Adrenal gland (tissue), 12 donors: Measurements from ENCODE around the gene ACAD11. TPM values are rescaled to one million over a fixed set of nuclear protein-coding genes. Genes with fewer than 3 reads are reported as not detected.

Experiments
- DNase-seq, 7 donors: peaks; one replicate each; pipeline ENCODE4 v3.0.0-alpha.2; 2019 to 2020
- H3K27ac ChIP-seq, 5 donors: fragments of 200-600 bp; sonication (generic) in 4 of 5; 1 replicate in 3 of 5; 2 replicates in 2 of 5; pipeline versions ENCODE4 v1.5.1 to v1.8.0; 2016 to 2020; ENCODE audit warnings: mild to moderate bottlenecking in 1 of 5
- H3K27me3 ChIP-seq: fragments of 200-600 bp; 2 replicates; pipeline ENCODE4 v1.8.0; 2021
- H3K36me3 ChIP-seq, 2 donors: fragments of 200-600 bp; replicated peaks in 1 of 2; 1 replicate in 1 of 2; 2 replicates in 1 of 2; pipeline versions ENCODE4 v1.5.1 to v1.8.0; 2018 to 2022
- H3K4me1 ChIP-seq, 2 donors: fragments of 200-600 bp; replicated peaks in 1 of 2; 1 replicate in 1 of 2; 2 replicates in 1 of 2; pipeline versions ENCODE4 v1.5.1 to v1.8.0; 2018 to 2021
- H3K4me3 ChIP-seq, 4 donors: fragments of 200-600 bp; sonication (generic) in 3 of 4; one replicate each; pipeline ENCODE4 v1.5.1; 2016 to 2018
- H3K9me3 ChIP-seq, 3 donors: fragments of 200-600 bp; sonication (generic) in 1 of 3; replicated peaks in 1 of 3; 1 replicate in 2 of 3; 2 replicates in 1 of 3; pipeline versions ENCODE4 v1.5.1 to v1.8.0; 2016 to 2021
- POLR2A ChIP-seq, 2 donors: fragments of 450-650 bp; IDR thresholded peaks; one replicate each; pipeline ENCODE4 v1.6.1; 2017; ENCODE audit warnings: antibody characterized with exemption in 2 of 2, mild to moderate bottlenecking in 2 of 2, moderate library complexity in 1 of 2
- WGBS, 4 donors: extraction: QIAGEN DNeasy Blood & Tissue Kit in 2 of 4; methylation state at CpG; one replicate each; pipeline versions ENCODE4 v1.1.5 to v1.1.7; 2013 to 2017; 5-methylcytosine and 5-hydroxymethylcytosine counted together
- intact Hi-C, 2 donors: fragments of 100-400 bp; cut with DNase I; formaldehyde crosslinking; loops; one replicate each; pipeline versions ENCODE4 v1.14.1 to v1.15.0; 2022 to 2023
- polyA plus RNA-seq, 3 donors: library from polyadenylated mRNA; stranded (reverse); fragments of 200-250 nt in 2 of 3; fragments of 350-450 nt in 1 of 3; fragmentation: Illumina TruSeq in 1 of 3; extraction: RNeasy Lipid Tissue Mini Kit (QIAGEN cat#74804) in 1 of 3; gene quantifications; one replicate each; pipeline ENCODE4 v1.2.3, GENCODE V29; 2013 to 2014
- total RNA-seq, 9 donors: library from RNA; depleted of rRNA in 4 of 9; stranded (reverse); fragments of >200 nt in 4 of 9; fragments of 120-200 nt in 1 of 9; fragmentation: NEBNext Ultra II Directional in 1 of 9; extraction: Animal tissue kit (Norgen Biotek cat#: 25700) in 1 of 9; gene quantifications; one replicate each; pipeline versions ENCODE4 v1.1.0 to v1.2.4, GENCODE V29; 2013 to 2023
- TF ChIP-seq, protein P1 (sequence below), 6 experiments: fragments of 450-650 bp in 4 of 6; fragments of 200-600 bp in 2 of 6; sonication (generic) in 1 of 6; IDR thresholded peaks; 1 replicate in 5 of 6; 2 replicates in 1 of 6; pipeline versions ENCODE4 v1.5.1 to v1.8.0; 2016 to 2021; ENCODE audit warnings: antibody characterized with exemption in 6 of 6, mild to moderate bottlenecking in 2 of 6, moderate library complexity in 1 of 6
- donor health status: healthy with polysubstance abuse.
- donor health status: Bipolar disorder and iron deficiency.
- donor health status: DM: yes; HTN: yes; CAD: no.
- donor health status: DM: no; HTN: no; CAD: no.
- donor health status: DM: no; HTN: no; CAD: no.
- donor health status: DM: yes; HTN: yes; CAD: no.

ACAD11 gene
- total and polyA plus RNA-seq, 12 donors = 13.6 to 59.1 (median 25.6) TPM

DNA sequence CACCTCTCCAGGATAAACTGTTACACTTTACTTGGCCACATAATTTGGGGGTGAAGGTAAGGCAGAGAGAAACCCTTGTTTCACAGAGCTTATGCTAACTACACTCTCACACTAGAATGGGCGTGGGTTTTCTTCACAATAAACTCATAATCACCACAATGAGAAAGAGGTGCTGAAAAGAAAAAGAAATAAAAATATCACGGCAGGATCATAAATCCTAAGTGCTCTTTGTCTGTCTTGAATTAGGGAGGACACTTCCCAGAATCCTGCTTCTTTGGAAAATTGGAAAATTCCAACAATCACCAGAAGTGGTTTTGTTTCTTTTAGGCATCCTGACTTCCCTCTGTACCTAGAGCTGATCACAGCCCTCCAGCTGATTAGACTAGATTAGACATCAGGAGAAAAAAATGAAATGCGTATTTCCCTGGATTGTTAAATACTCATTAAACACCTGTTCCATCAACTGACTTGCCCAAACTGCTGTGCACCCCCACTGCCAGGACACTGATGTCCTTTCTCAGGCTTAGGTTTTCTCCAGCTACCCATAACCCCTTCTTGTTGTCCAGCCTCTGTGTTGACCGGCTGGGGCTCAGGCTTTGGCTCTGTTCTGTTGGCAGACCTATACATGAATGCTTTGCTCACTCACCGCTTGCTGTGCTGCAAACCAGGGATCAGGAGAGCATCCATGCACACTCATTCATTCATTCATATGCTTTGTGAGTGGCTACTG is 104.1 kb downstream of the ACAD11 start:
- 78 to 93% (median 91%) methylated on average over 5 of the region's 5 CpGs for WGBS, 4 donors
- Histone ChIP-seq H3K4me1 (peaks cover 6 to 8% of the 10 kb centered on the region in 2 donors), H3K9me3 (no peaks in the 10 kb centered on the region), H3K27ac (no peak overlapping the region), H3K4me3 (no peak overlapping the region), H3K36me3 (peaks cover 0 to 7% of the 10 kb centered on the region in 2 donors), H3K27me3 (no peaks in the 10 kb centered on the region)
- DNase-seq = no peak
- TF ChIP-seq, protein P1, sequence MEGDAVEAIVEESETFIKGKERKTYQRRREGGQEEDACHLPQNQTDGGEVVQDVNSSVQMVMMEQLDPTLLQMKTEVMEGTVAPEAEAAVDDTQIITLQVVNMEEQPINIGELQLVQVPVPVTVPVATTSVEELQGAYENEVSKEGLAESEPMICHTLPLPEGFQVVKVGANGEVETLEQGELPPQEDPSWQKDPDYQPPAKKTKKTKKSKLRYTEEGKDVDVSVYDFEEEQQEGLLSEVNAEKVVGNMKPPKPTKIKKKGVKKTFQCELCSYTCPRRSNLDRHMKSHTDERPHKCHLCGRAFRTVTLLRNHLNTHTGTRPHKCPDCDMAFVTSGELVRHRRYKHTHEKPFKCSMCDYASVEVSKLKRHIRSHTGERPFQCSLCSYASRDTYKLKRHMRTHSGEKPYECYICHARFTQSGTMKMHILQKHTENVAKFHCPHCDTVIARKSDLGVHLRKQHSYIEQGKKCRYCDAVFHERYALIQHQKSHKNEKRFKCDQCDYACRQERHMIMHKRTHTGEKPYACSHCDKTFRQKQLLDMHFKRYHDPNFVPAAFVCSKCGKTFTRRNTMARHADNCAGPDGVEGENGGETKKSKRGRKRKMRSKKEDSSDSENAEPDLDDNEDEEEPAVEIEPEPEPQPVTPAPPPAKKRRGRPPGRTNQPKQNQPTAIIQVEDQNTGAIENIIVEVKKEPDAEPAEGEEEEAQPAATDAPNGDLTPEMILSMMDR (IDR thresholded peaks at IDR 0.05) = no peak
- TF ChIP-seq POLR2A (IDR thresholded peaks at IDR 0.05) = no peak
- intact Hi-C loops = no loop called here

DNA sequence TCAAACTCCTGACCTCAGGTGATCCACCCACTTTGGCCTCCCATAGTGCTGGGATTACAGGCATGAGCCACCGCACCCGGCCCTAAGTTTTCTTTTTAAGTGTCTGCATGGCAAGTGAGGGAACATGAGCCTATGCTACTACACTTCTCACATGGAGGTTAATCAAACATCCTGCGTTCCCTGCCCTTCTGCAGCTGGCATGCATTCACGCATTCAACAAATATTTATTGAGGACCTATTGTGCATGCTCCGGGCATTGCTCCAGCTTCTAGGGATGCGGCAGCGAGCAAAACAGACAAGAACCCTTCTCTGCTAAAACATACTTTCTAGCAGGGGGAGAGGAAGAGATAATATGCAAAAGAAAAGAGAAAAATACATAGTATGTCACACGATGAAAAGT is 105.2 kb downstream of the ACAD11 start:
- Histone ChIP-seq H3K9me3 (no peaks in the 10 kb centered on the region), H3K36me3 (peaks cover 0 to 5% of the 10 kb centered on the region in 2 donors), H3K4me1 (peaks cover 11 to 13% of the 10 kb centered on the region in 2 donors), H3K27ac (no peak overlapping the region), H3K4me3 (no peak overlapping the region), H3K27me3 (no peaks in the 10 kb centered on the region)
- WGBS, 4 donors = 70 to 77% (median 77%) methylated on average over 8 of the region's 8 CpGs
- intact Hi-C loops = no loop called here
- no peak for DNase-seq
- TF ChIP-seq, protein P1 (IDR thresholded peaks at IDR 0.05) = no peak
- TF ChIP-seq POLR2A (IDR thresholded peaks at IDR 0.05) = no peak

GRCh38 chr3:132553826-132554225 is 105.8 kb downstream of the ACAD11 start:
- peaks cover 11 to 13% of the 10 kb centered on the region in 2 donors for H3K4me1 ChIP-seq
- DNase-seq = no peak
- no peak overlapping the region for H3K27ac ChIP-seq
- no peaks in the 10 kb centered on the region for H3K36me3 ChIP-seq
- 72 to 76% (median 74%) methylated on average over 6 of the region's 6 CpGs for WGBS, 4 donors
- intact Hi-C loops = no loop called here
- TF ChIP-seq POLR2A (IDR thresholded peaks at IDR 0.05) = no peak
- TF ChIP-seq, protein P1 (IDR thresholded peaks at IDR 0.05) = no peak
- no peaks in the 10 kb centered on the region for H3K9me3 ChIP-seq
- no peaks in the 10 kb centered on the region for H3K27me3 ChIP-seq
- H3K4me3 ChIP-seq = no peak overlapping the region

- no peak overlapping the region for H3K4me3 ChIP-seq
- peaks cover 11 to 13% of the 10 kb centered on the region in 2 donors for H3K4me1 ChIP-seq
- H3K27me3 ChIP-seq = no peaks in the 10 kb centered on the region
- intact Hi-C loops = no loop called here
- DNase-seq = no peak
- H3K36me3 ChIP-seq = no peaks in the 10 kb centered on the region
- H3K9me3 ChIP-seq = no peaks in the 10 kb centered on the region
- WGBS, 4 donors = 39 to 51% (median 45%) methylated on average over 3 of the region's 3 CpGs
- H3K27ac ChIP-seq = peak overlapping the region in 2 of 5 donors; percentile 55 to 61
- TF ChIP-seq POLR2A (IDR thresholded peaks at IDR 0.05) = no peak
- TF ChIP-seq, protein P1 (IDR thresholded peaks at IDR 0.05) = no peak
Observed at GRCh38 chr3:132550579-132551305, 108.9 kb downstream of the ACAD11 start.
